Measurements from ENCODE around the gene TMEM201.

DNA sequence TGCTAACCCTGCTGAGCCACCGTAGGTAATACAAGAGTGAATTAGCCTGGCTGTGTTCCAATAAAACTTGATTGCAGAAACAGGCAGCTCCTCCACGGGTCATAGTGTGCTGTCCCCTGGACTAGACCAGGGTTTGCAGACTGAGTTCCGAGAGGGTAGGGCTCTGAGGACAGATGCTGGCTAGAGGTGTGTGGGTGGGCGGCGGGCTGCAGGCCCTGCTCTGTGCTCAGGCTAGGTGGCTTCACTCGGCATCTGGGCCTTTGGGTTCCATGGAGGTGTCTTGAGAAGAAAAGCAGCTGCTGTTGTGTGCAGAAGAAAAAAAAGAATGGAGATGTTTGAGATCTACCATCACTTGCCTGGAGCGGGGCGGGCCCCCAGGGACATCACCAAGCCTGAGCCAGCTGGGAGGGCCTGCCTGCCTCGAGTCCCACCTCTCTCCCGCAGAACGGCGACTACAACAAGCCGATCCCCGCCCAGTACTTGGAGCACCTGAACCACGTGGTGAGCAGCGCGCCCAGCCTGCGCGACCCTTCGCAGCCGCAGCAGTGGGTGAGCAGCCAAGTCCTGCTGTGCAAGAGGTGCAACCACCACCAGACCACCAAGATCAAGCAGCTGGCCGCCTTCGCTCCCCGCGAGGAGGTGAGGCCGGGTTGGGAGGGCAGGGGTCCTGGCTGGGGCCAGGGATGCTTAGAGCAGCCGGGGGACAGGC lies 7.9 kb downstream of the TMEM201 start:
- TF ChIP-seq, protein P1, sequence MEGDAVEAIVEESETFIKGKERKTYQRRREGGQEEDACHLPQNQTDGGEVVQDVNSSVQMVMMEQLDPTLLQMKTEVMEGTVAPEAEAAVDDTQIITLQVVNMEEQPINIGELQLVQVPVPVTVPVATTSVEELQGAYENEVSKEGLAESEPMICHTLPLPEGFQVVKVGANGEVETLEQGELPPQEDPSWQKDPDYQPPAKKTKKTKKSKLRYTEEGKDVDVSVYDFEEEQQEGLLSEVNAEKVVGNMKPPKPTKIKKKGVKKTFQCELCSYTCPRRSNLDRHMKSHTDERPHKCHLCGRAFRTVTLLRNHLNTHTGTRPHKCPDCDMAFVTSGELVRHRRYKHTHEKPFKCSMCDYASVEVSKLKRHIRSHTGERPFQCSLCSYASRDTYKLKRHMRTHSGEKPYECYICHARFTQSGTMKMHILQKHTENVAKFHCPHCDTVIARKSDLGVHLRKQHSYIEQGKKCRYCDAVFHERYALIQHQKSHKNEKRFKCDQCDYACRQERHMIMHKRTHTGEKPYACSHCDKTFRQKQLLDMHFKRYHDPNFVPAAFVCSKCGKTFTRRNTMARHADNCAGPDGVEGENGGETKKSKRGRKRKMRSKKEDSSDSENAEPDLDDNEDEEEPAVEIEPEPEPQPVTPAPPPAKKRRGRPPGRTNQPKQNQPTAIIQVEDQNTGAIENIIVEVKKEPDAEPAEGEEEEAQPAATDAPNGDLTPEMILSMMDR (IDR thresholded peaks at IDR 0.05) = no peak
- no peak for TF ChIP-seq EZH2 (IDR thresholded peaks at IDR 0.05)
- no peak for TF ChIP-seq EZH2phosphoT487 (IDR thresholded peaks at IDR 0.05)
